Sciatic nerve (tissue), 2 donors: ENCODE results near the gene YBX2. TPM values are rescaled to one million over a fixed set of nuclear protein-coding genes. Genes with fewer than 3 reads are reported as not detected.
"Not testable (repeated sequence)": the region's sequence is repeated elsewhere in the genome, so short reads cannot be mapped to it uniquely, and the experiment has no call there.

Experiments used
- ATAC-seq: fragments of 200-7000 bp; cut with Tn5 transposase; one replicate; pipeline ENCODE4 v1.9.1; 2020; ENCODE audit warnings: mild to moderate bottlenecking, moderate library complexity
- DNase-seq: peaks from one replicate; pipeline ENCODE4 v3.0.0-alpha.2; 2020; ENCODE audit warnings: low spot score
- intact Hi-C: fragments of 100-400 bp; cut with DNase I; formaldehyde crosslinking; loops from one replicate; pipeline ENCODE4 v1.14.2; 2022
- total RNA-seq: library from RNA; stranded (reverse); fragmentation: NEBNext Ultra II Directional; extraction: Animal tissue kit (Norgen Biotek cat#: 25700); gene quantifications from one replicate; pipeline ENCODE4 v1.2.1, GENCODE V29; 2021
- donor health status: DM: no; HTN: no; CAD: no.
- donor health status: DM: no; HTN: no; CAD: no.

Gene YBX2
- total RNA-seq, 1 donor from 2014 or later = 2.1 TPM

- DNase-seq = peak; percentile 97
- intact Hi-C loops = no loop called here
- ATAC-seq = peak; percentile 91
These were observed 42.0 kb downstream of the YBX2 start, which contains the start of gene ELP5 for GRCh38 chr17:7252176-7253043. Gene ELP5 (plus strand): TSS chr17:7252215. CDS start chr17:7252551, 336 bp downstream.

DNA sequence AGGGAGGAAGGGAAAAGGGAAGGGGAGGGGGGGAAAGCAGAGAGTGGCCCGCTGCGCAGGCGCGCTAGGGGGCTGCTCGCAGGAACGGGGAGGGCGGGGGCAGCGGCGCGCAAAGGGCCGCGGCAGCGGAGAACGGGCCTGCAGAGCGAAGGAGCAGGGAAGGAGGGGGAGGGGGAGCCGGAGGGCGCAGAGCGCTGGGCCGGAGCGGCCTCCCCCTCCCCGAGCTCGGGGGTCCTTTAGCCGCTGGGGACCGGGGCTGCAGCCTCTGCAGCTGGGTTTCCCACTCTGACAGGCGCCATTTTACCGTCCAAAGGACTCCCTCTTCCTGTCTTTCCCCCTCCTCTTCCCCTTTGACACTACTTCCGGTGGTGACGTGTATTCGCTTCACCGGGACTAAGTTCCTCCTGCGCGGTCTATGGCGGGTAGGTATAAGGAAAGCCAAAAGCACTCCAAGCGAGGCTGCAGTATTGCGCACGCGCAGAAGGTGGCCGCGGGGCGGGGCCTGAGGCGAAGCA lies 42.7 kb downstream of the YBX2 start, which contains the start of gene CTDNEP1:
TSS of gene CTDNEP1 (minus strand) at position 74 of the 515 bp plus-strand sequence. CDS start 438 bp downstream, outside the sequence.
- intact Hi-C loops = no loop called here
- DNase-seq = peak; percentile 99

DNA sequence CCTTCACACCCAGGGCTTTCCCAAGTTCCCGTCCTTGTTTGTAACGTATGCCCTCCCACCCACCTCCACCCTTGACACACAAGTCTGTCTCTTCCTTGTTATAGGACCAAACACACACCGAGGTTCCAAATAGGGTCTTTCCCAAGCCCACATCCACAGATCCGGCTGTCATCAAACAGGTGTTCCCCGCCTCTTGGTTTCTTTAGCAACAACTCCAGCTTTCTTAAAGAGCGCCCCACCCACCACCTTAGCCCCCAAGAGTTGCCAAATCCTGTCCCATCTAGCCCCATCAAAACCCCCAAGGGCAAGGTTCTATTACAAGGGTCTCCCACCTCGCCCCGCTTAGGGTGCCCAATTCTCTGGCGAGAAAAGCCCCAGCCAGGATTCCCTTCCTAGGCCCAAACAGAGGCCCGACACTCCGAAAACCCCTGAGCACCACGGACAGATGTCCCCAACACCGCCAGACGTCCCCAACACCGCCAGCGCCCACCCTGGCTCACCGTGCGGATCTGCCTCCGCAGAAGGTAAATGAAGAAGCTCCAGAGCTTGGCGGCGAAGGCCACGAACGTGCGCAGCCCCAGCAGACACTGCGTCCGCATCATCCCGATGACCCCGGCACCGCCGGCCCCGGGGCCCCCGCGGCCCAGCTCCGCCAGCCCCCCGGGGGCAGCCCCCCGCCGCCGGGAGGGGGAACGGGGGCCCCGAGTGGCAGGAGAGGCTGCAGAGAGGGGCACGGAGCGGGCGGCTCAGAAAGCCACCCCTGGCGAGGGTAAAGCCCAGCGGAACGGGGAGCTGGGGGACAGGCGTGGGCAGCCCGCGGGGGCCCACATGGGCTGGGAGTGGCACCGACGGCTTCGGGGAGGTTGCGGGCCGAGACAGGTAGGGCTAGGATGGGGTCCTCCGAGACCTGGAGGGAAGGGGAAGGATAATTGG lies 43.5 kb downstream of the YBX2 start:
- ATAC-seq = no peak
- intact Hi-C loops = no loop called here

More for the DNA sequence above, 42.7 kb downstream of the YBX2 start, which contains the start of gene CTDNEP1:
- ATAC-seq = peak; percentile 96

DNA sequence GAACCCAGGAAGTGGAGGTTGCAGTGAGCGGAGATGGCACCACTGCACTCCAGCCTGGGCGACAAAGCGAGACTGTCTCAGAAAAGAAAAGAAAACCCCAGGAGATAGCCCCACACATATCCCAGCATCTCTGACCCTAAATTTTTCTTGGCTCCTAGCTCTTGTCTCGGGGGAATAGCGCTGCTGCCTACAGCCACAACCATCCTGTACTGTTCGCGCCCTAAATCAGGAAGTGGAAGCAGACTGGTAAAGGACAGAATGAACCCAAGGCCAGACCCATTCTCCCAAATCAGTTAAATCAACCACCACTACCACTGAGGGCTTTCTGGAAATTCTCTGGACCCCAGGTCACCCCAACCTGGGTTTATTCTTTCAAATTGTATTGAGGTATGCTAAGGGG lies 44.6 kb downstream of the YBX2 start:
- intact Hi-C loops = no loop called here
- ATAC-seq (no peak), DNase-seq (no peak)

More for the DNA sequence above, 43.5 kb downstream of the YBX2 start:
- DNase-seq = peak; percentile 72

GRCh38 chr17:7249214-7249613 lies 45.2 kb downstream of the YBX2 start:
- no peak for ATAC-seq
- intact Hi-C loops = no loop called here
- no peak for DNase-seq

- intact Hi-C loops = no loop called here
- DNase-seq (no peak), ATAC-seq (no peak)
These were observed 45.6 kb downstream of the YBX2 start for GRCh38 chr17:7248796-7249195.

DNA sequence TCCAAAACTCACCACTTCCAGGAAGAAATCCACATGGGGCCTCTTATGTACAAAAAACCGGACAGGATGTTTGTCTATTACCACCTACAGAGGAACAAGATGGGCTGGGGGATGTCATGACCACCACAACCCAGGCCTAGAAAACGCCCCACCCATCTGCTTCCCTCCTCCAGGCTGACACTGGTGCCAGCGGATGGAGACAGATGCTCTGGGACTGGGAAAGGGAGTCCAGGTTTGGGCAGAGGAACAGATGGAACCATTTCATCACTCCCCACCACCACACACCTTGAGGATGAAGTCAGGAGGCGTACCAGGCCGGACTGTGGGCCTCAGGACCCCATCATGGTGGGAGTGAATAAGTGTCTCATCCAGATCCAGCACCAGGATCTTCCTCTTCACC lies 47.7 kb downstream of the YBX2 start:
- DNase-seq = no peak
- intact Hi-C loops = no loop called here
- no peak for ATAC-seq

DNA sequence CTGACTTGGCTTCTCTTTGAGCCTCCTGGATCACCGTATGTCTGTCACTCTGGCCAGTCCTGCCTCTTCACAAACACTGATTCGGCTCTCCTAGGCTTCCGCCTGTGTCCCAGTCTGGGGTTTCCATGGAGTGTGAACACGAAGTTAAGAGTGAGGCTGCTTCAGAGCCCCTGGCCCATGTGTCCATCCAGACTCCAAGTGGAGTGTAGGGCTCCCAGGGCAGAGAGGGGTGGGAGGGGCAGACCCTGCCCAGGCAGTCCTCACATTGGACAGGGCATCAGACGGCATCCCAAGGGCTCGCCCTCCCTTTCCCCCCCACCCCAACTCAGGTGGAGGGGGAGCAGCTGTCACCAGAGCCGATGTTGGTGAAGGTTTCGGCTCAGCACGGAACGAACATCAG lies 50.6 kb downstream of the YBX2 start:
- DNase-seq, intact Hi-C loops, ATAC-seq: not testable (repeated sequence)

DNA sequence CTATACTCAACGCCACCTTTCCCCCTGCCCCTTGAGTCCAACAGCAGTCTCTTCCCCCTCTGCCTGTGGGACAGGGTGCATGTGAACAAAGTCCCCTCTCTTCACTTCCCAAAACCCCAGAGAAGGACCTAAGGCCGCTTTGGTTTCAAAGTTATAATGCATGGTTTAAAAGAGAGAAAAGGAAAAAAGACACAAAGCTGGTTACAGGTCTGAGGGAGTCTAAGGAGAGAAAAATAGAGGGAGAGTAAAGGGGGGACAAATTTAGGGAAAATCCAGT lies 51.0 kb downstream of the YBX2 start:
- DNase-seq (no peak), ATAC-seq (no peak)
- intact Hi-C loops = no loop called here

GRCh38 chr17:7242717-7243452 lies 51.6 kb downstream of the YBX2 start:
- ATAC-seq = peak; percentile 75
- intact Hi-C loops = no loop called here
- DNase-seq = peak; percentile 99

DNA sequence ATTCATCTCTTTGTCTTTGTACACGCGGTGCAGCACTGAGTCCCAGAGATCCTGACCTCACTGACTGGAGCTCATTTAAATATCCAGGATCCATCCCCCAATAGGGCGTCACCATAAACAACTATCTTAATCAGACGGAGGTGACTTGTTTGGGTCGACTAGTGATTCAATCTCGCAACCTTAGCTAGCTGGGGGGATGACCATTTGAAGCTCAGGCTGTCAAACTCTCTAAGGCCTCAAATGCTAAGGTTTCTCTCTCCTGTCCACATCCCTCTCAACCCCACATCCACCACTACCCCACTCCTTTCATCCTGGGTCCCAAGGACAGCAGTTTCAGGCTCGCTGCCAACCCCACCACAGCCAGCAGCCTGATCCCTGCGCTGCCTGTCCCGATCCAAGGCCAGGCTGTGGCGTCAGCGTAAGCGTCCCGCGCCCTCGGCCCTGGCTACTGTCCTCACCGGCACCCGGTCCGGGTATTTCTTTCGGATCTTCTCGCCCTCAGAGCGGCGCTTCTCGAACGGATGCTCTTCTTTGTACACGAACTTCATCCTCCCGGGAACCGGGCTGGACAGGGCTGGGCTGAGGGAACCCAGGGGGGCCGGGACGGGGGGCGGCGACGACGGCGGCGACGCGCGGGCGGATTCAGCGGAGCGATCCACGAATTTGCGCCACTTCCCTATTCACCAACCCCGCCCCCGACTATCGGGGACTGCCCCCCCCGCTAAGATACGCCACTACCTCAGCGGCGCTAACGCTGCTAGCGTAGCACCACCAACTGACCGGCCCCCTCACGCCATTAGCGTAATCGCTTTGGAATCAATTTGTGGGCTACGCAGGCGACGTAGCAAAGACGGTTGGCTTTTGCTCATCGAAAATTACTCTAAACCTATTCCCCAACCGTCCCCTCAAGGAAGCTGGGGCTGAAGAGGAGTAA lies 52.4 kb downstream of the YBX2 start, which contains the start of gene GABARAP:
TSS of gene GABARAP (minus strand) at position 667 of the 934 bp plus-strand sequence. CDS start at position 548, 119 bp downstream.
- peak; percentile 99 for DNase-seq
- intact Hi-C loops = no loop called here

GRCh38 chr17:7241090-7241733 lies 53.2 kb downstream of the YBX2 start:
- no peak for ATAC-seq
- intact Hi-C loops = no loop called here
- DNase-seq = no peak

More for the DNA sequence above, 52.4 kb downstream of the YBX2 start, which contains the start of gene GABARAP:
- peak; percentile 67 for ATAC-seq

DNA sequence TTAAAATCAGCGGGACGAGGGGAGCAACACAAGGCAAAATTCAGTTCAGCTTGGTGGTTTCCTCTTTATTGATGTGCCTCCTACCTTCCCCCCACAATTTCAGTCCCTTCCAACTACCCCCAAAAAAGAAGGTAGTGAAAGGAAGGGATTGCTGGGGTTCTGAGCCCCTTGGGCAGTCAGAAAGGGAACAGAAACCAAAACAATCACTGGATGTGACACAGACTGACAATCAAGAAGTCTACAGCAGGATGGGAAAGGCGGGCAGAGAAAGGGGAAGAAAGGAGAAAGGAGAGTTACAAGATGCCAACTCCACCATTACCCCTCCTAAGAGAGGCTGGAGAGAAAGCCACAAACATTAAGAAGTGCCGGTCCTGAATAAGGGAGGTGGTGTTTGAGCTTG lies 54.1 kb downstream of the YBX2 start:
- ATAC-seq (no peak), DNase-seq (no peak)
- intact Hi-C loops = no loop called here

DNA sequence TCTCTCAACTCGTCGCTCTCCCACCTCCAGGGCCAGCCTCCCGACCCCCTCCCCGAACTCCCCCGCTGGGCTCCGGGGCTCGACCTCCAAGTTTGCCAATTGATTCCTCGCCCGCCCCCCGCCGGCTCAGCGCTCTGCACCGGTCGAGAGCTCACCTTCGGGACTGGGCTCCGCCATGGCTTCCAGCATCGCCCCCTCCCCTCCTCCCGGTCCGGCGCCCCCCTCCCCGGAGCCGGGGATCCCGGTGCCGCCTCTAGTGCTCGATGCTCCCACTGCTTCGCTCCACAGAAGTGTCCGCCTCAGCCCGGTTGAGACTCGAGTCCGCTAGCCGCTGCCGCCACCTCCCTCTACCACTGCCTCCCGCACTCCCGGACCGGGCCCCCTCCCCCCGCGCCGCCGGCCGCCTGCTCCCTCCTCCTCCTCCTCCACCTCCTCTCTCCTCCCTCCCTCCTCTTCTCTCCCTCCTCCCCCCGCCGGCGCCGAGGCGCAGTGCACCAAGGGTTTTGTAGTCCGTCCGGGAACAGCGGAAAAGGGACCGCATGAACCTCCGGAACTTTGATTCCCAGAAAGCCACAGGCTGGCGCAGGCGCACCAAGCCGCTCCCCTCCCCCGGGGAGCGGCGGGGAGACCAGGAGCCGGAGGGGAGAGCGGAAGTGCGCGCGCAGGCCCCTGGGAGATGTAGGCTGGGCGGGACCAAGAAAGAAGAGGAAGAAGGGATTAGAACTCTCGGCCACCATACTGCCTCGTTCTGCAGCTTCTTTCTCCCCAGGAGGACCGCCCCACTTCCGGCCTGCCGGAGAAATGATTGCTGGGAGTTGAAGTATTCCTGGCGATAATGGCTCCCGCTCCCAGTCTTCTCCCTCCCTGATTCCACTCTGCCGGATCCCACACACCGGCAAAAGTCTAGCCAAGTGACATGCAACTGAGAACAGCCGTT lies 55.1 kb downstream of the YBX2 start, which contains the start of gene PHF23:
TSS of gene PHF23 (minus strand) at position 367 of the 937 bp plus-strand sequence. CDS start at position 189, 178 bp downstream.
- DNase-seq (peak; percentile 100), ATAC-seq (peak; percentile 87)
- intact Hi-C loops = no loop called here

DNA sequence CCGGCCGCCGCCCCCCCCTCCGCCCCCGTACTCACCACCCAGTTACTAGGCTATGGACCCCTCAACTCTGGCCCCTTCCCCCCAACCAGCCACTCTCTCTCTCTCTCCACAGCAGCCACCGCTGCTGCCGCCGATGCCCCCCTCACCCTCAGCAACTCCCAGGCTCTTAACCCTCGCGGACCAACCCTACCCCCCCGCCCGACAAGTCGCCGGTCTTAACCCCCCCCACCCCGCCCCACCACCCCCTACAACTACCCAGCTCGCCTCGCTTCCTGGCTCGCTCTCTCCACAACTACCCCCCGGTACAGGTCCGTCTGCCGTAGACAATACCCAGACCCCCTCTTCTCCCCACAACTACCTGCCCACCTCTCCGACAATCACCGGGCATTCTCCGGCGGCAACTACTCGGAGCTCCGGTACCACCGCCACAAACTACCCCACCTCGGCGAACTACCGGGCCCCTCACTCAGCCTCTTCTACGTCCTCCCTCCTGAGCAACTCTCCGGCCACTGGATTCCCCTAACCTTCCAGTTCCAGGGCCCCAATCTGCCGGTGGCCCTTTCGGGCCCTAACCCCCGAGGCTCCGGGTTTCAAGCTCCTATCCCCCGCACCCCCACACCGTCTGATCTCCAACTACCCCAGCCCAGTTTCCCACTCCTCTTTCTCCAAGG lies 55.9 kb downstream of the YBX2 start:
- intact Hi-C loops = no loop called here
- no peak for DNase-seq
- no peak for ATAC-seq
